H9 (cell line): ENCODE results near the gene PREP. TPM values are rescaled to one million over a fixed set of nuclear protein-coding genes. Genes with fewer than 3 reads are reported as not detected.

ENCODE experiments used
- DNase-seq: peaks from one replicate; pipeline ENCODE4 v3.0.0-alpha.2; 2017
- H2AFZ ChIP-seq: one replicate; pipeline ENCODE4 v1.6.1; 2013; ENCODE audit warnings: mild to moderate bottlenecking, low read length, control low read depth, moderate library complexity
- H2AK5ac ChIP-seq: 2 replicates; pipeline ENCODE4 v1.6.1; 2013; ENCODE audit warnings: low read length, control low read depth, mixed read lengths; ENCODE audit not compliant: insufficient read length
- H2BK120ac ChIP-seq: one replicate; pipeline ENCODE4 v1.6.1; 2013; ENCODE audit warnings: low read depth, mild to moderate bottlenecking, low read length, control low read depth, inconsistent platforms; ENCODE audit not compliant: poor library complexity, severe bottlenecking
- H2BK12ac ChIP-seq: 2 replicates; pipeline ENCODE4 v1.6.1; 2013; ENCODE audit warnings: low read length, control low read depth, mixed read lengths, low read depth; ENCODE audit not compliant: insufficient read length
- H2BK15ac ChIP-seq: 2 replicates; pipeline ENCODE4 v1.6.1; 2013; ENCODE audit warnings: low read depth, low read length, control low read depth
- H2BK20ac ChIP-seq: one replicate; pipeline ENCODE4 v1.6.1; 2013; ENCODE audit warnings: low read depth, mild to moderate bottlenecking, low read length, control low read depth, inconsistent platforms; ENCODE audit not compliant: poor library complexity, severe bottlenecking
- H2BK5ac ChIP-seq: 2 replicates; pipeline ENCODE4 v1.6.1; 2013; ENCODE audit warnings: low read length, control low read depth, mixed read lengths; ENCODE audit not compliant: insufficient read length
- H3K14ac ChIP-seq: 2 replicates; pipeline ENCODE4 v1.6.1; 2013; ENCODE audit warnings: low read length, control low read depth; ENCODE audit not compliant: insufficient read depth
- H3K18ac ChIP-seq: 2 replicates; pipeline ENCODE4 v1.6.1; 2013; ENCODE audit warnings: low read depth, mild to moderate bottlenecking, mixed read lengths, low read length, control low read depth; ENCODE audit not compliant: insufficient read length
- H3K23ac ChIP-seq: 2 replicates; pipeline ENCODE4 v1.6.1; 2013; ENCODE audit warnings: low read length, control low read depth, mixed read lengths, low read depth; ENCODE audit not compliant: insufficient read length
- H3K23me2 ChIP-seq: 2 replicates; pipeline ENCODE4 v1.6.1; 2013; ENCODE audit warnings: low read depth, mild to moderate bottlenecking, mixed read lengths, low read length, control low read depth; ENCODE audit not compliant: insufficient read length, poor library complexity, severe bottlenecking
- H3K27ac ChIP-seq: 2 replicates; pipeline ENCODE4 v1.5.1; 2013; ENCODE audit warnings: low read length, control low read depth, mixed read lengths, low read depth; ENCODE audit not compliant: insufficient read length
- H3K27me3 ChIP-seq: 2 replicates; pipeline ENCODE4 v1.6.1; 2013; ENCODE audit warnings: low read length, control low read depth, inconsistent platforms; ENCODE audit not compliant: insufficient read depth
- H3K4ac ChIP-seq: 2 replicates; pipeline ENCODE4 v1.6.1; 2013; ENCODE audit warnings: low read depth, mild to moderate bottlenecking, control low read depth, inconsistent platforms, low read length, moderate library complexity
- H3K4me1 ChIP-seq: 2 replicates; pipeline ENCODE4 v1.6.1; 2013; ENCODE audit warnings: low read length, control low read depth, inconsistent platforms; ENCODE audit not compliant: insufficient read depth
- H3K4me2 ChIP-seq: 2 replicates; pipeline ENCODE4 v1.6.1; 2013; ENCODE audit warnings: low read length, control low read depth, mixed read lengths; ENCODE audit not compliant: insufficient read length, insufficient read depth
- H3K56ac ChIP-seq: 2 replicates; pipeline ENCODE4 v1.6.1; 2013; ENCODE audit warnings: low read depth, mild to moderate bottlenecking, mixed read lengths, low read length, control low read depth; ENCODE audit not compliant: insufficient read length
- H3K79me1 ChIP-seq: 2 replicates; pipeline ENCODE4 v1.6.1; 2013; ENCODE audit warnings: low read depth, mild to moderate bottlenecking, moderate library complexity, low read length, control low read depth, inconsistent platforms; ENCODE audit not compliant: insufficient read depth, poor library complexity, severe bottlenecking
- H3K79me2 ChIP-seq: 2 replicates; pipeline ENCODE4 v1.6.1; 2013; ENCODE audit warnings: low read length, control low read depth, inconsistent platforms; ENCODE audit not compliant: insufficient read depth
- H3K9ac ChIP-seq: 2 replicates; pipeline ENCODE4 v1.6.1; 2013; ENCODE audit warnings: low read length, control low read depth, mixed read lengths; ENCODE audit not compliant: insufficient read length; ENCODE audit errors: extremely low read depth
- H3K9me3 ChIP-seq: one replicate; pipeline ENCODE4 v1.6.1; 2013; ENCODE audit warnings: low read depth, low read length, inconsistent platforms; ENCODE audit not compliant: control insufficient read depth
- H3T11ph ChIP-seq: one replicate; pipeline ENCODE4 v1.6.1; 2013; ENCODE audit warnings: mild to moderate bottlenecking, low read length, control low read depth, inconsistent platforms
- H4K20me1 ChIP-seq: one replicate; pipeline ENCODE4 v1.6.1; 2013; ENCODE audit not compliant: control insufficient read depth, insufficient read length, insufficient read depth
- H4K5ac ChIP-seq: 2 replicates; pipeline ENCODE4 v1.6.1; 2013; ENCODE audit warnings: low read depth, mild to moderate bottlenecking, mixed read lengths, low read length, control low read depth; ENCODE audit not compliant: insufficient read length
- H4K8ac ChIP-seq: replicated peaks from 2 replicates; pipeline ENCODE4 v1.6.1; 2013; ENCODE audit warnings: low read length, control low read depth, mixed read lengths, low read depth; ENCODE audit not compliant: insufficient read length
- H4K91ac ChIP-seq: 2 replicates; pipeline ENCODE4 v1.6.1; 2013; ENCODE audit warnings: low read depth, mild to moderate bottlenecking, moderate library complexity, mixed read lengths, low read length, control low read depth; ENCODE audit not compliant: insufficient read length
- H3K27ac Mint-ChIP-seq, 3 experiments: 2 replicates in 2 of 3; 3 replicates in 1 of 3; pipeline ENCODE4 v1.8.0; 2020 to 2021; ENCODE audit warnings: mixed read lengths in 3 of 3, mild to moderate bottlenecking in 1 of 3, moderate library complexity in 1 of 3
- H3K27me3 Mint-ChIP-seq: 2 replicates; pipeline ENCODE4 v1.8.0; 2021; ENCODE audit warnings: low read depth, mild to moderate bottlenecking, moderate library complexity, mixed read lengths
- H3K36me3 Mint-ChIP-seq, 3 experiments: 2 replicates in 2 of 3; 3 replicates in 1 of 3; pipeline ENCODE4 v1.8.0; 2020 to 2021; ENCODE audit warnings: low read depth in 3 of 3, mixed read lengths in 3 of 3; ENCODE audit not compliant: insufficient read depth in 1 of 3
- H3K4me1 Mint-ChIP-seq, 2 experiments: 2 replicates each; pipeline ENCODE4 v1.8.0; 2020; ENCODE audit warnings: mixed read lengths in 2 of 2
- H3K4me3 Mint-ChIP-seq, 2 experiments: 2 replicates in 1 of 2; 3 replicates in 1 of 2; pipeline ENCODE4 v1.8.0; 2020 to 2021; ENCODE audit warnings: mild to moderate bottlenecking in 2 of 2, mixed read lengths in 2 of 2, moderate library complexity in 1 of 2
- H3K9me3 Mint-ChIP-seq, 2 experiments: 2 replicates in 1 of 2; 3 replicates in 1 of 2; pipeline ENCODE4 v1.8.0; 2020; ENCODE audit warnings: mild to moderate bottlenecking in 2 of 2, mixed read lengths in 2 of 2, moderate library complexity in 1 of 2
- WGBS: extraction: QIAGEN DNeasy Blood & Tissue Kit; methylation state at CpG from one replicate; pipeline ENCODE4 v1.1.7; 2013; ENCODE audit warnings: missing lambda C conversion rate, low lambda C conversion rate, mixed read lengths; ENCODE audit not compliant: insufficient read length; ENCODE audit errors: extremely low coverage; 5-methylcytosine and 5-hydroxymethylcytosine counted together
- total RNA-seq: library from RNA; stranded (reverse); gene quantifications from 2 replicates; pipeline ENCODE4 v1.2.1, GENCODE V29; 2021
- TF ChIP-seq, protein P1 (sequence below): fragments of 200-600 bp; sonication (generic); conservative IDR thresholded peaks from 3 replicates; pipeline ENCODE4 v1.8.0; 2021; ENCODE audit warnings: antibody characterized with exemption, mild to moderate bottlenecking

PREP gene
- total RNA-seq, 1 experiment from 2014 or later: 54.0 TPM

DNA sequence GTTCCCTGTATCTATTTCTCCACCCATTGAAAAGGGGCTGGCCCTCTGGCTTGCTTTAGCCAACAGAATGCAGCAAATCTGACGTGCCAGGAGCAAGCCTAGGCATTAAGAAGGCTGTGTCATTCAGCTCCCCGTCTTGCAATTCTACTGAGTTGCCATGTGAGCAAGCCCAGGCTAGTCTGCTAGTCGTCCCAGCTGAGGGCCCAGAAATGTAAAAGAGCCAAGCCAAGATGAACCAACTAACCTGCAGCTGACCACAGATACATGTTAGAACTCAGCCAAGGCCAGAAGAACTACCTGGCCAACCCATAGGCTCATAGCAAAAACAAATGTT lies 30.1 kb downstream of the PREP start:
- H3K27ac ChIP-seq: no peak overlapping the region
- H3K4me2 ChIP-seq: no peak overlapping the region
- no peaks in the 10 kb centered on the region for H3K79me1 ChIP-seq
- no peak overlapping the region for H3K14ac ChIP-seq
- no peak overlapping the region for H3T11ph ChIP-seq
- H3K4ac ChIP-seq: no peak overlapping the region
- no peaks in the 10 kb centered on the region for H3K4me1 ChIP-seq
- no peak overlapping the region for H2BK120ac ChIP-seq
- Mint-ChIP-seq H3K27ac (peak overlapping the region in 1 of 3 experiments; percentile 9; a peak in 2 of 7 replicates), H3K9me3 (no peaks in the 10 kb centered on the region), H3K4me3 (no peak overlapping the region), H3K27me3 (no peaks in the 10 kb centered on the region), H3K4me1 (no peaks in the 10 kb centered on the region; a peak in 1 of 4 replicates), H3K36me3 (peaks cover 19 to 43% (median 33%) of the 10 kb centered on the region in 3 experiments)
- DNase-seq: no peak
- no peaks in the 10 kb centered on the region for H3K27me3 ChIP-seq
- H4K5ac ChIP-seq: no peak overlapping the region
- no CpG with 5 or more reads among the region's 3 CpGs for WGBS
- H4K20me1 ChIP-seq: no peaks in the 10 kb centered on the region
- H3K56ac ChIP-seq: no peak overlapping the region
- no peak overlapping the region for H2AK5ac ChIP-seq
- no peak overlapping the region for H2BK5ac ChIP-seq
- no peak overlapping the region for H2BK15ac ChIP-seq
- H3K23ac ChIP-seq: no peak overlapping the region
- no peak overlapping the region for H4K91ac ChIP-seq
- H3K9ac ChIP-seq: no peak overlapping the region
- H3K9me3 ChIP-seq: no peaks in the 10 kb centered on the region
- H3K23me2 ChIP-seq: no peaks in the 10 kb centered on the region
- H3K18ac ChIP-seq: no peak overlapping the region
- no peak overlapping the region for H2BK20ac ChIP-seq
- H2AFZ ChIP-seq: no peak overlapping the region
- no peaks in the 10 kb centered on the region for H3K79me2 ChIP-seq
- H2BK12ac ChIP-seq: no peak overlapping the region
- TF ChIP-seq, protein P1, sequence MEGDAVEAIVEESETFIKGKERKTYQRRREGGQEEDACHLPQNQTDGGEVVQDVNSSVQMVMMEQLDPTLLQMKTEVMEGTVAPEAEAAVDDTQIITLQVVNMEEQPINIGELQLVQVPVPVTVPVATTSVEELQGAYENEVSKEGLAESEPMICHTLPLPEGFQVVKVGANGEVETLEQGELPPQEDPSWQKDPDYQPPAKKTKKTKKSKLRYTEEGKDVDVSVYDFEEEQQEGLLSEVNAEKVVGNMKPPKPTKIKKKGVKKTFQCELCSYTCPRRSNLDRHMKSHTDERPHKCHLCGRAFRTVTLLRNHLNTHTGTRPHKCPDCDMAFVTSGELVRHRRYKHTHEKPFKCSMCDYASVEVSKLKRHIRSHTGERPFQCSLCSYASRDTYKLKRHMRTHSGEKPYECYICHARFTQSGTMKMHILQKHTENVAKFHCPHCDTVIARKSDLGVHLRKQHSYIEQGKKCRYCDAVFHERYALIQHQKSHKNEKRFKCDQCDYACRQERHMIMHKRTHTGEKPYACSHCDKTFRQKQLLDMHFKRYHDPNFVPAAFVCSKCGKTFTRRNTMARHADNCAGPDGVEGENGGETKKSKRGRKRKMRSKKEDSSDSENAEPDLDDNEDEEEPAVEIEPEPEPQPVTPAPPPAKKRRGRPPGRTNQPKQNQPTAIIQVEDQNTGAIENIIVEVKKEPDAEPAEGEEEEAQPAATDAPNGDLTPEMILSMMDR: no peak
- no peak overlapping the region for H4K8ac ChIP-seq
